Panc1 (cell line): ENCODE data around the gene DEFB132. TPM values are rescaled to one million over a fixed set of nuclear protein-coding genes. Genes with fewer than 3 reads are reported as not detected.

ENCODE experiments used
- ATAC-seq: fragments of 200-7000 bp; cut with Tn5 transposase; 2 replicates; pipeline ENCODE4 v1.9.1; 2020; ENCODE audit warnings: mild to moderate bottlenecking, moderate library complexity
- BruUV-seq: library from RNA; stranded (reverse); fragments of 400-500 nt; replicated peaks from 2 replicates; lab custom pipeline; 2021; lab: Mats Ljungman, UMichigan
- CTCF ChIA-PET: fragments of 300-600 bp; sonication (Branson Sonifier 250); formaldehyde crosslinking; loops from one replicate; lab custom pipeline; 2022; ENCODE audit warnings: antibody characterized with exemption; lab: Charles Lee
- POLR2A ChIA-PET: fragments of 300-600 bp; sonication (Branson Sonifier 250); formaldehyde crosslinking; loops from one replicate; lab custom pipeline; 2022; ENCODE audit warnings: antibody characterized with exemption; lab: Charles Lee
- DNase-seq: peaks from one replicate; pipeline ENCODE4 v3.0.0-alpha.2; 2010; ENCODE audit warnings: low read depth, low spot score
- H3K27ac ChIP-seq: 2 replicates; pipeline ENCODE4 v1.5.1; 2011; ENCODE audit warnings: mild to moderate bottlenecking, low read length, inconsistent platforms
- H3K27me3 ChIP-seq: fragments of 200-500 bp; sonication (Bioruptor generic); 2 replicates; pipeline ENCODE4 v1.6.0; 2014; ENCODE audit warnings: low read length, inconsistent platforms; ENCODE audit not compliant: control insufficient read depth, insufficient read depth
- H3K36me3 ChIP-seq: fragments of 200-500 bp; sonication (Bioruptor generic); 2 replicates; pipeline ENCODE4 v1.5.1; 2014; ENCODE audit warnings: inconsistent platforms, mild to moderate bottlenecking, low read length, moderate library complexity; ENCODE audit not compliant: control insufficient read depth, insufficient read depth
- H3K4me1 ChIP-seq: 2 replicates; pipeline ENCODE4 v1.5.1; 2011; ENCODE audit warnings: inconsistent platforms, mild to moderate bottlenecking, low read length, moderate library complexity; ENCODE audit not compliant: control insufficient read depth, insufficient read depth
- H3K4me3 ChIP-seq, 2 experiments: 2 replicates each; pipeline ENCODE4 v1.5.1; 2011 to 2012; ENCODE audit warnings: low read depth in 2 of 2, low read length in 2 of 2, mild to moderate bottlenecking in 2 of 2, inconsistent platforms in 1 of 2, moderate library complexity in 1 of 2
- H3K9me3 ChIP-seq: fragments of 200-500 bp; sonication (Bioruptor generic); 2 replicates; pipeline ENCODE4 v1.5.1; 2014; ENCODE audit warnings: low read depth, mild to moderate bottlenecking, inconsistent platforms, low read length, moderate library complexity; ENCODE audit not compliant: control insufficient read depth, insufficient read depth
- CTCF ChIP-seq: fragments of 450-650 bp; IDR thresholded peaks from 2 replicates; pipeline ENCODE4 v1.5.1; 2017; ENCODE audit warnings: mild to moderate bottlenecking
- POLR2AphosphoS5 ChIP-seq: IDR thresholded peaks from 2 replicates; pipeline ENCODE4 v1.6.1; 2012; ENCODE audit warnings: mild to moderate bottlenecking, low read depth, low read length, moderate library complexity
- REST ChIP-seq, 2 experiments: IDR thresholded peaks; 2 replicates each; pipeline ENCODE4 v1.6.1; 2011 to 2012; ENCODE audit warnings: low read depth in 2 of 2, control low read depth in 1 of 2, low read length in 1 of 2, mild to moderate bottlenecking in 1 of 2, moderate library complexity in 1 of 2; ENCODE audit not compliant: insufficient read depth in 1 of 2
- SIN3A ChIP-seq: IDR thresholded peaks from 2 replicates; pipeline ENCODE4 v1.6.1; 2012; ENCODE audit warnings: low read depth, mild to moderate bottlenecking, low read length, moderate library complexity, borderline replicate concordance; ENCODE audit not compliant: insufficient read depth
- TCF7L2 ChIP-seq: IDR thresholded peaks from 2 replicates; pipeline ENCODE4 v1.6.1; 2011; ENCODE audit warnings: mild to moderate bottlenecking, low read depth, low read length, inconsistent platforms
- in situ Hi-C: cut with HindIII; loops from 2 replicates; pipeline ENCODE4 v1.10.0; 2016; ENCODE audit warnings: low sequenced_read_pairs, low pct_unique_long_range_greater_than_20kb
- intact Hi-C: fragments of 100-400 bp; cut with micrococcal nuclease; formaldehyde crosslinking; loops from one replicate; pipeline ENCODE4 v1.10.0; 2022; ENCODE audit not compliant: unreplicated experiment
- total RNA-seq: library from RNA; stranded (reverse); gene quantifications from one replicate; pipeline ENCODE4 v1.2.1, GENCODE V29; 2021; ENCODE audit not compliant: unreplicated experiment

Gene DEFB132
- total RNA-seq, 1 experiment from 2014 or later, result 0.10 TPM

- ChIA-PET CTCF (no interaction called here), POLR2A (no interaction called here)
- peak overlapping the region; percentile 84 for H3K27ac ChIP-seq
- H3K36me3 ChIP-seq, result no peaks in the 10 kb centered on the region
- H3K4me1 ChIP-seq, result peaks cover 12% of the 10 kb centered on the region
- no TSS peak for BruUV-seq
- H3K4me3 ChIP-seq, result peak overlapping the region; percentile 39 to 65
- intact Hi-C loops, result no loop called here
- H3K27me3 ChIP-seq, result no peaks in the 10 kb centered on the region
- in situ Hi-C loops, result no loop called here
- H3K9me3 ChIP-seq, result no peaks in the 10 kb centered on the region
- DNase-seq, result no peak
- no peak for ATAC-seq
- no peak for TF ChIP-seq TCF7L2
- no peak for TF ChIP-seq SIN3A
- TF ChIP-seq REST (IDR thresholded peaks at IDR 0.05; ENCODE audit: insufficient read depth in 1 of 2, low read depth in 2 of 2, low read length in 1 of 2), result no peak
- TF ChIP-seq POLR2AphosphoS5, result no peak
- TF ChIP-seq CTCF, result no peak
These were observed 51.8 kb downstream of the DEFB132 start for GRCh38 chr20:309306-309840.

- in situ Hi-C loops, result no loop called here
- CTCF ChIA-PET, result interaction anchor here (0.7 to 1.1 kb wide), 3 partner anchors 14 to 32 kb away, joined by 3 to 6 read pairs (median 4); no protein-coding TSS in a partner anchor
These were observed 52.5 kb downstream of the DEFB132 start for GRCh38 chr20:309841-310644.

More at GRCh38 chr20:309841-310644, 52.5 kb downstream of the DEFB132 start:
- POLR2A ChIA-PET, result interaction anchor here (0.7 kb wide), 1 partner anchor 13 kb away, joined by 7 read pairs; no protein-coding TSS in a partner anchor
- peak overlapping the region; percentile 84 for H3K27ac ChIP-seq
- no peaks in the 10 kb centered on the region for H3K9me3 ChIP-seq
- ATAC-seq, result peak; percentile 100
- TF ChIP-seq POLR2AphosphoS5, result no peak
- TF ChIP-seq CTCF, result no peak
- TF ChIP-seq TCF7L2, result no peak
- no peak for TF ChIP-seq SIN3A
- no peak for TF ChIP-seq REST (IDR thresholded peaks at IDR 0.05; ENCODE audit: insufficient read depth in 1 of 2, low read depth in 2 of 2, low read length in 1 of 2)
- H3K36me3 ChIP-seq, result no peaks in the 10 kb centered on the region
- H3K27me3 ChIP-seq, result no peaks in the 10 kb centered on the region
- BruUV-seq, result no TSS peak
- H3K4me1 ChIP-seq, result peaks cover 12% of the 10 kb centered on the region
- intact Hi-C loops, result no loop called here
- no peak for DNase-seq
- peak overlapping the region; percentile 39 to 65 for H3K4me3 ChIP-seq
